ENCODE measurements around the gene CASQ1. TPM values are rescaled to one million over a fixed set of nuclear protein-coding genes. Genes with fewer than 3 reads are reported as not detected.

CASQ1 gene
- total RNA-seq, 1 experiment from 2014 or later: not detected

GRCh38 chr1:160227034-160227433, 36.7 kb downstream of the CASQ1 start:
- ChIA-PET CTCF (interaction anchor here (0.6 to 6.4 kb wide), 13 partner anchors 7 to 221 kb away, joined by 3 to 104 read pairs (median 15); no protein-coding TSS in a partner anchor), POLR2A (interaction anchor here (1.0 to 1.2 kb wide), 3 partner anchors 14 to 65 kb away, joined by 3 to 4 read pairs (median 3); no protein-coding TSS in a partner anchor)
- H3K27ac Mint-ChIP-seq (ENCODE audit: low read depth, unreplicated experiment): no peak overlapping the region
- H3K27me3 Mint-ChIP-seq (ENCODE audit: insufficient read depth, unreplicated experiment): no peaks in the 10 kb centered on the region
- no peaks in the 10 kb centered on the region for H3K4me1 Mint-ChIP-seq (ENCODE audit: insufficient read depth, unreplicated experiment)
- no peak overlapping the region for H3K4me3 Mint-ChIP-seq (ENCODE audit: unreplicated experiment)
- no peak for DNase-seq (ENCODE audit: unreplicated experiment)
- H3K9me3 Mint-ChIP-seq (ENCODE audit: unreplicated experiment): no peaks in the 10 kb centered on the region
- peaks cover 42% of the 10 kb centered on the region for H3K36me3 Mint-ChIP-seq (ENCODE audit: insufficient read depth, unreplicated experiment)
- TF ChIP-seq, protein P1, sequence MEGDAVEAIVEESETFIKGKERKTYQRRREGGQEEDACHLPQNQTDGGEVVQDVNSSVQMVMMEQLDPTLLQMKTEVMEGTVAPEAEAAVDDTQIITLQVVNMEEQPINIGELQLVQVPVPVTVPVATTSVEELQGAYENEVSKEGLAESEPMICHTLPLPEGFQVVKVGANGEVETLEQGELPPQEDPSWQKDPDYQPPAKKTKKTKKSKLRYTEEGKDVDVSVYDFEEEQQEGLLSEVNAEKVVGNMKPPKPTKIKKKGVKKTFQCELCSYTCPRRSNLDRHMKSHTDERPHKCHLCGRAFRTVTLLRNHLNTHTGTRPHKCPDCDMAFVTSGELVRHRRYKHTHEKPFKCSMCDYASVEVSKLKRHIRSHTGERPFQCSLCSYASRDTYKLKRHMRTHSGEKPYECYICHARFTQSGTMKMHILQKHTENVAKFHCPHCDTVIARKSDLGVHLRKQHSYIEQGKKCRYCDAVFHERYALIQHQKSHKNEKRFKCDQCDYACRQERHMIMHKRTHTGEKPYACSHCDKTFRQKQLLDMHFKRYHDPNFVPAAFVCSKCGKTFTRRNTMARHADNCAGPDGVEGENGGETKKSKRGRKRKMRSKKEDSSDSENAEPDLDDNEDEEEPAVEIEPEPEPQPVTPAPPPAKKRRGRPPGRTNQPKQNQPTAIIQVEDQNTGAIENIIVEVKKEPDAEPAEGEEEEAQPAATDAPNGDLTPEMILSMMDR (IDR thresholded peaks at IDR 0.05; ENCODE audit: unreplicated experiment): no peak
- intact Hi-C loops (cut with micrococcal nuclease): no loop called here
- no TSS peak for BruUV-seq (replicated peaks)

GRCh38 chr1:160227561-160227960, 37.2 kb downstream of the CASQ1 start:
- Mint-ChIP-seq H3K27ac (ENCODE audit: low read depth, unreplicated experiment) (no peak overlapping the region), H3K4me1 (ENCODE audit: insufficient read depth, unreplicated experiment) (no peaks in the 10 kb centered on the region), H3K9me3 (ENCODE audit: unreplicated experiment) (no peaks in the 10 kb centered on the region), H3K36me3 (ENCODE audit: insufficient read depth, unreplicated experiment) (peaks cover 48% of the 10 kb centered on the region), H3K27me3 (ENCODE audit: insufficient read depth, unreplicated experiment) (no peaks in the 10 kb centered on the region), H3K4me3 (ENCODE audit: unreplicated experiment) (no peak overlapping the region)
- BruUV-seq (replicated peaks): no TSS peak
- no peak for DNase-seq (ENCODE audit: unreplicated experiment)
- CTCF ChIA-PET: interaction anchor here (0.8 to 6.4 kb wide), 14 partner anchors 8 to 142 kb away, joined by 3 to 104 read pairs (median 10); no protein-coding TSS in a partner anchor
- POLR2A ChIA-PET: interaction anchor here (0.6 to 1.1 kb wide), 4 partner anchors 14 to 38 kb away, joined by 3 to 4 read pairs (median 3); no protein-coding TSS in a partner anchor
- TF ChIP-seq, protein P1 (IDR thresholded peaks at IDR 0.05; ENCODE audit: unreplicated experiment): no peak
- intact Hi-C loops (cut with micrococcal nuclease): no loop called here

- intact Hi-C loops (cut with micrococcal nuclease): no loop called here
- TF ChIP-seq, protein P1 (IDR thresholded peaks at IDR 0.05; ENCODE audit: unreplicated experiment): no peak
- DNase-seq (ENCODE audit: unreplicated experiment): no peak
- Mint-ChIP-seq H3K4me3 (ENCODE audit: unreplicated experiment) (no peak overlapping the region), H3K4me1 (ENCODE audit: insufficient read depth, unreplicated experiment) (no peaks in the 10 kb centered on the region), H3K36me3 (ENCODE audit: insufficient read depth, unreplicated experiment) (peaks cover 56% of the 10 kb centered on the region), H3K27me3 (ENCODE audit: insufficient read depth, unreplicated experiment) (no peaks in the 10 kb centered on the region), H3K27ac (ENCODE audit: low read depth, unreplicated experiment) (no peak overlapping the region), H3K9me3 (ENCODE audit: unreplicated experiment) (no peaks in the 10 kb centered on the region)
- BruUV-seq (replicated peaks): no TSS peak
- CTCF ChIA-PET: interaction anchor here (0.7 to 6.4 kb wide), 15 partner anchors 9 to 143 kb away, joined by 3 to 104 read pairs (median 5); no protein-coding TSS in a partner anchor
- POLR2A ChIA-PET: interaction anchor here (0.6 to 2.5 kb wide), 8 partner anchors 9 to 953 kb away, joined by 3 to 18 read pairs (median 4); partner anchors contain the start of gene DCAF8
Measured at GRCh38 chr1:160228431-160228830, 38.1 kb downstream of the CASQ1 start.

DNA sequence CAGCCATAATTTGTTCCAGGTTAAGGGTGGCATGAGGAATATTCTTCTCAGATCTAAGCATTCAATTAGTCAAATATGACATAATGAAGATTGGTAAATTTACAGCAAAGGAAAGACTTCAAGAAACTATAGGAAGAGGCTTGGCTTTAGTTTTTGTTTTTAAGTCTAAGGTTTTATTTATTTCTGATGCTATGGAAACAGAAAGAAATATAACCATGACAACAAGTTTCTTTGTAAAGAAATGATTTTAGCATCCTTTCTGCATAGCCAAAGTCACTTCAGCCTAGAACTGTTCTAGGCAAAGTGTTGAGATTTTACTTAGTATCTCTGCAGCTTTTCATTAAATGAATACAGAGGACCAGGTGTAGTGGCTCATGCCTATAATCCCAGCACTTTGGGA, 42.5 kb downstream of the CASQ1 start:
- Mint-ChIP-seq H3K9me3 (ENCODE audit: unreplicated experiment) (no peaks in the 10 kb centered on the region), H3K27me3 (ENCODE audit: insufficient read depth, unreplicated experiment) (no peaks in the 10 kb centered on the region), H3K4me3 (ENCODE audit: unreplicated experiment) (no peak overlapping the region), H3K27ac (ENCODE audit: low read depth, unreplicated experiment) (peak overlapping the region; percentile 0), H3K36me3 (ENCODE audit: insufficient read depth, unreplicated experiment) (peaks cover 100% of the 10 kb centered on the region), H3K4me1 (ENCODE audit: insufficient read depth, unreplicated experiment) (no peaks in the 10 kb centered on the region)
- CTCF ChIA-PET: interaction anchor here (0.7 to 3.7 kb wide), 11 partner anchors 8 to 1083 kb away, joined by 3 to 29 read pairs (median 5); no protein-coding TSS in a partner anchor
- POLR2A ChIA-PET: interaction anchor here (1.1 to 1.7 kb wide), 3 partner anchors 13 to 29 kb away, joined by 3 to 10 read pairs (median 5); partner anchors contain the start of gene DCAF8
- no peak for DNase-seq (ENCODE audit: unreplicated experiment)
- intact Hi-C loops (cut with micrococcal nuclease): no loop called here
- BruUV-seq (replicated peaks): no TSS peak
- TF ChIP-seq, protein P1 (IDR thresholded peaks at IDR 0.05; ENCODE audit: unreplicated experiment): no peak

Measured in MCF 10A (cell line).